Measurements from ENCODE around the gene ADARB2.
"Not testable (repeated sequence)": the region's sequence is repeated elsewhere in the genome, so short reads cannot be mapped to it uniquely, and the experiment has no call there.

ADARB2 gene

DNA sequence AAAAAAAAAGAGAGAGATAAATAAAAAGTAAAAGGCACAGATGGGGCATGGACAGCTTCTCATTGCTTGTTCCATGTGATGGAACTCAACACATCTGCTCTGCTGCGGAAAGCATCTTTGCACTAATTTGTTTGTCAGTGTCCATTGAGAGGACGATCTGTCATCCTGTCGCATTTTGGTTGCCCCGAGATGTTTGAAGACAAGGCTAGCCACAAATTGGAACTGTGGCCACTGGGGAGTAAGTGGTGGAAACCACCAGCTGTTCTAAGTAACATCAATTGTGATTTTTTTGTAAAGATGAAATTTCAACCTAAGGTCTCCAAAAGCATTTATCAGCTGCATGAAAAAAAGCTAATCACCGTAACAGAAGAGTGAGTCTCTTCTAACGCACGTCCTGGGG is 312.7 kb downstream of the ADARB2 start:
- DNase-seq (ENCODE audit: low read depth) = no peak

DNA sequence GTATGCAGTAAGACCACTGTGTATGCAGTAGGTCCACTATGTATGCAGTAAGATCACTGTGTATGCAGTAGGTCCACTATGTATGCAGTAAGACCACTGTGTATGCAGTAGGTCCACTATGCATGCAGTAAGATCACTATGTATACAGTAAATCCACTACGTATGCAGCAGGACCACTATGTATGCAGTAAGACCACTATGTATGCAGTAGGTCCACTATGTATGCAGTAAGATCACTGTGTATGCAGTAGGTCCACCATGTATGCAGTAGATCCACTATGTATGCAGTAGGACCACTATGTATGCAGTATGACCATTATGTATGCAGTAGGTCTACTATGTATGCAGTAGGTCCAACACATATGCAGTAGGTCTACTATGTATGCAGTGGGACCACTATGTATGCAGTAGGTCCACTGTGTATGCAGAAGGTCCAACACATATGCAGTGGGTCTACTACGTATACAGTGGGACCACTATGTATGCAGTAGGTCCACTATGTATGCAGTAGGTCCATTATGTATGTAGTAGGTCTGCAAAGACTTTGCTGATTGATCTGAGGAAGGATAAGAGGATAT is 313.6 kb downstream of the ADARB2 start:
- no peak for DNase-seq (ENCODE audit: low read depth)

DNA sequence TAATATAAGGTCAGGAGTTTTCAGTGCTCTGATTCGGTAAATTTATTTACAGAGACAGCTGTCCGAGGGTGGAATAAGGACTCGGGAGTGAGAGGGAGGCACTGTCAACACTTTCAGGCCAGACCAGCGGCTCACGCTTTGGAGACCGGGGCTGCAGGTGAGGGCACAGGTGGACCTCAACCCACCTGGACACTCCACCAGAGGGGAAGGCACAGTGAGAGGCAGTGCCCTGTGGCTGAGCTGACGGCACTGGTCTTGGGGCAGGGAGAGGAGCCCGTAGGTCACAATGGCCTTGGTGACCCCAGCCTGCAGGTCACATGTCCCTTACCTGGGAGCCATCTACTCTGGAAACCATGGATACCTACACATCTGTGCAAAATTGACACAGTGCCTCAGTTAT is 315.1 kb downstream of the ADARB2 start:
- no peak for DNase-seq (ENCODE audit: low read depth)

DNA sequence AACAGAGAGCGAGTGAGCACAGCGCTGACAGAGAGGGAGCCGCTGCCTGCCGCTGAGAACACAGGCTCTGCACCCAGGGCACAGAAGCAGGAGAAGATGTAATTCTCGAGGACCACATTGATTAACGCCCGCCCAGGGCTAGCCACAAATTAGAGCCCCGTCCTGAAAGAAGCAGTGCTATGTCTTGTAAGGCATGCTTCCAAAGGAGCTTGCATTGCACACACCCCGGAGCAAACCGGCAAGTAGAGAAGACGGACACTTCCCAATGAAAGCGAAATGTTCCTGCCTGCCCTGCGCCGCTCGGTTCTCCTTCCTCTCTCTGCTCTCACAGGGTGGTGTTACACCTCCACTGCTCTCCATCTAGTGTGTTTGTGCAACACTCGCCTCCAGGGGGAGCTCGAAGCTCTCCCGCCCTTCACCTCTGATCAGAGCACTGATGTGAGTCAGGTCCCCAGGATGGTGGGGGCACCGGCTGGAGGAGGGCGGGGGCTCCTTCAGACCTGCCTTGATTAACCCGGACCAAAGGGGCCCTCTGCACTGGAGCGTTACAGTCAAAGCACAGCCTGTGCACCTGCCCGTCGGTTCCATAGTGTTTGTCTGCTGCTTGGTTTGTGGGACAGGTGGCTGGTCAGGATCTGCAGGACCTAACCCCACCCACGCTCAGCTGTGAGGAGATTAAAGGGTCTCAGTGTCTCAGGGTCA is 316.5 kb downstream of the ADARB2 start:
- no peak for DNase-seq (ENCODE audit: low read depth)

DNA sequence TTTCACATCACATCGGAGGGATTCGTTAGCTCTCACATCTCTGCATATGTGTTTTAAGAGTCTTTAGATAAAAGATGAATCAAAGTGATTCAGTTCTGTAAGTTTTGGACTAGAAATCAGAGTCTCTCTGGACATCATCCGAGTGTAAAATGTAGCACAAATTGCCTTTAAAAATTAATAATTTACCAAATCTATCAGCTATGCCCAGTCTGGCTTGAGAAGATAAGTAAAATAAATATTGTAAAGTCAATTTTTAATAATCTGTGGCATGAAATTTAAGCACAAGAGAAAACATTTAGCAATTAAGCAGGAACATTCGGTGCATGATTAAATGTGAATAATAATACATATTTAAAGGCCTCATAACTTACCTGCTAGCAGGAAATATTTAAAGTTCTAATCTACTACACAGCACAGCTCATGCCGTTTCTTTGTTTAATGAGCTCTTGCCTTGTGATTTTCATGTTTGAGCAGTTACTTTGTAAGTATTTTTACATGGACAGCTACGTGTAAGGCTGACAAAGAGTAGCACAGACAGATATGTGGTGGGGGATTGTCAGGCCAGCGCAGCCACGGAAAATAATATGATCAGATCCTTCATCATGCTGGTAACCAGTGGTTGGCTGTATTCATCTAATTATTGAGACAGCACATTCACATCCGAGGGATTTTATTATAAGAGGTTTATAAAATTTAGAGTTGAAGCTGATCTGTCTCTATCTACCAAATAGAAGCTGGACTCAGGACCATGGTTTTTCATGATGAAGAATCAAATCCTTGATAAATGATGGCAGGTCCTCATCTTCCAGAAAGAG is 317.3 kb downstream of the ADARB2 start:
- DNase-seq (ENCODE audit: low read depth) = no peak

DNA sequence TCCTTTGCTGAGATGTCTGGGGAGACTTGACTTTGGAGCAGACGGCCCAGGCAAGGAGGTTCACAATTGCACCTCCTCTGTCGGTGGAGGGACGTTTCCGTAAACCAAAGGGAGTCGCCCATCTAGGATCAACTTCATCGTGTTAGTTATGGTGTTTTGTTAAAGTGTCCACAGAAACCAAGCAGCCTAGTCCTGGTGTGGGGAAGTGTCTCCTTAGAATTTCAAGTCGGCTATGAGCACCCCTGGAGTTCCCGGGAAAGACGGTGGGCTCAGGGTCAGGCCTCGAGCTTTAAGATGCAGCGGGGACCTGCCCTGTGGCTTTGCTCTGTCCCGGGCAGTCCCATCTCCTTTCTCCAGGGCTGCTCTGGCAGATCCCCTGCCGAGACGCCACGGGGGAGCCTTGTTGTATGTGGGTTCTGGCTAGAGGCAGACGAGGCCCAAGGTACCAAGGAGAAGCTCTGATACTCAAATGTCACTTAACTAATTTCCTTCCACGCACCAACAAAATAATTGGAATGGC is 319.2 kb downstream of the ADARB2 start:
- DNase-seq (ENCODE audit: low read depth) = no peak

DNA sequence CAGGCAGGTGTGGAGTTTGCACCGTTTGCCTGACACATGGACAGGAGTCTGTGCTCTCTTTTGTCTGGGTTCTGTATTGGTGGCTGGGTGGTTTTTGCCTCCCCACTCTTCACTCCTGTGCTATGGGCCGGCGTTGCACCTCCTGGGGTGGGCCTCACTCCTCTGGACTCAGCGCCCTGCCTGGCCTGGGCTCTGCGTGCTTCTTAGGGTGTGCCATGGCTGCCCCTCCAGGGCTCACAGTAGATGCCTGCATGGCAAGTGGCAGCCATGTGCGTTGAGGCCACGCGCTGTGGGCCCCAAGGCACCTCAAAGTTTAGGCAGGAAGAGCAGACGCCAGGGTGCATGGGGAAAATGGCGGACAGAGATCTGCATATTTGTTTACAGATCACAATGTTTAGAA is 319.8 kb downstream of the ADARB2 start:
- no peak for DNase-seq (ENCODE audit: low read depth)

DNA sequence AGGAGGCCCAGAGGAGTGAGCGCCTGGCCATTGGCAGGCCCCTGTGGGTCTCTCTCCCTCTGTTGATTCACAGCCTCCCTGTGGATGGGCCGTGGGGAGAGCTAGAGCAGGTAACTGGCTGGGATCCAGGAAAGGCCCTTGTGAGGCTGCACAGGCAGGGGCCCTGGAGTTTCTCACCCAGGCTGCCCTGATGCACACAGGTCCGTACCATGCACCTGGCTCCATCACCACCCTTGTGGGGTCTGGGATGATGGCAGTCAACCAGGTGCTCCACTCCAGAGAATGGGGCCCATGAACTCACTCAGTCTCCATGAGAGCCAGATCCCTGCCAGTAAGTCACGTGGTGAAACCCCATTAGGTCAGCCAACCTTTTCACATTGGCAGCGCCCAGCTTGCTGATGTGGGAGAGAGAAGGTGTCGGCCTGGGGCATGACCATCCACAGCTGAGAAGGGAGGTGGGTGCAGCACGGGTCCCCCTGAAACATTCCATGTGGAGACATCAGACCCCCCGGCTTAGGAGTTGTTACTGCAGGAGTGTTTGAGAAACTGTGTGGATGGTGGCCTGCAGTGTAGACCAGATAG is 320.8 kb downstream of the ADARB2 start:
- DNase-seq (ENCODE audit: low read depth) = no peak

DNA sequence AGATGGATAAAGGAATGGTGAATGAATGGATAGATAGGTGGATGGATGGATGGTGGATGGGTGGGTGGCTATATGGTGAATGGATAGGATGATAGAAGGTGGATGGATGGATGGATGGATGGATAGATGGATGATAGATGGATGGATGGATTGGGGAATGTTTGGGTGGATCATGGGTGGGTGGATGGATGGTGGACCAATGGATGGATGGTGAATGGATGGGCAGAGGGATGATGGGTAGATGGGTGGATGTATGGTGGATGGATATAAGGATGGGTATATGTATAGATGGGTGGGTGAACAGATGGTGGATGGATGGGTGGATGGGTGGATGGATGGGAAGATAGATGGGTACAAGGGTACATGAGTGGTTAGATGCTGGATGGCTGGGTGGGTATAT is 322.4 kb downstream of the ADARB2 start:
- DNase-seq (ENCODE audit: low read depth) = no peak

DNA sequence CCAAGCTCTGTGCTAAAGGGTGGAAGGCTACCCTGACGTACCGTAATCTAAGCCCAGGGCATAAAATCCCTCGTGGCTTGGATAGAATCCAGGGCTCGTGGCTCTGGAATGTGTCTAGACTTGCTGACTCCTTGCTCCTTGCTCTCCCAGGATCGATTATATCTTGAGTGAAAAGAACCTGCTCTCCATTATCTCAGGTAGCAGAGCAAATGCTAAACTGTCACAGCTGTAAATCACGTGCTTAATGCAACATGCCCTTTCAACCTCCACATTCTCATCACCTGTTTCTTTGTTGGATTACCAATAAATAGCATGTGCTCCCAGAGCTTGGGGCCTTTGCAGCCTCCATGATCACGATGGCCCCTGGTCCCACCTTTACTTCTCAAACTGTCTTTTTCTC is 323.0 kb downstream of the ADARB2 start:
- not testable (repeated sequence) for DNase-seq (ENCODE audit: low read depth)

DNA sequence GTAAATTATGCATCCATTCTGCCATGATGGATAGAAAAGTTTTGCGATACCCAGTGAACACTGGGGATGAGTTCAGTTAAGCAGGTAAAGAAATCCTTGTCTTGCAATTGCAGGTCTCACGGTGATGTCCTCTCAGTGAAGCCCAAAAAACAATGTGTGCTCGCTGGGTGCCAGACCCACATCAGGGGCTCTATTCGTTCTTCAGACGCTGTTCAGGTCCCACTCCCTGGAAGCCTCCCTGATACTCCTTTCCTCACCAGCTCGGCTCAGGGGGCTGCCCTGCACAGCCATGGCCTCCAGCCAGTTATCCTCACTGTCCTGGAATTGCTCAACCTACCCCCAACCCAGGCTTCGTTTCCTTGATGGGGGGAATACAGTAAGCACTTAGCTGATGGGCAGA is 323.5 kb downstream of the ADARB2 start:
- no peak for DNase-seq (ENCODE audit: low read depth)

DNA sequence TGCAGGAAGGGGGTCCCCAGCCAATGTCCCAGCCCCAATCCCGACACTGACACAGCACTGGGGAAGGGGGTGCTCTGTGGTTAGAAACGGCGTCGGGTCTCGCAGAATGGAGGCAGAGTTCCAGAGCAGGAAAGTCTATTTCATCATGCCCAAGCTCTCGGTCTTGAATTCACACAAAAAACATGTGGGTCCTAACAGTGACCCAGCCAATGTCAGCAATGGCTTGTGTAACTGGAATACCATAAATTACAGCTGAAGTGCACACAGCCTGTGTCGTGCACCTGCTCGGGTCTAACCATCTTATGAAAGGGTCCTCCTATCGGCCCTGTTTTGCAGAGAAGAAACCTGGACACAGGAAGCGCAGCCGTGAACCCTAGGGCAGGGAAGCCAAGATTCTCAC is 324.1 kb downstream of the ADARB2 start:
- DNase-seq (ENCODE audit: low read depth) = no peak

DNA sequence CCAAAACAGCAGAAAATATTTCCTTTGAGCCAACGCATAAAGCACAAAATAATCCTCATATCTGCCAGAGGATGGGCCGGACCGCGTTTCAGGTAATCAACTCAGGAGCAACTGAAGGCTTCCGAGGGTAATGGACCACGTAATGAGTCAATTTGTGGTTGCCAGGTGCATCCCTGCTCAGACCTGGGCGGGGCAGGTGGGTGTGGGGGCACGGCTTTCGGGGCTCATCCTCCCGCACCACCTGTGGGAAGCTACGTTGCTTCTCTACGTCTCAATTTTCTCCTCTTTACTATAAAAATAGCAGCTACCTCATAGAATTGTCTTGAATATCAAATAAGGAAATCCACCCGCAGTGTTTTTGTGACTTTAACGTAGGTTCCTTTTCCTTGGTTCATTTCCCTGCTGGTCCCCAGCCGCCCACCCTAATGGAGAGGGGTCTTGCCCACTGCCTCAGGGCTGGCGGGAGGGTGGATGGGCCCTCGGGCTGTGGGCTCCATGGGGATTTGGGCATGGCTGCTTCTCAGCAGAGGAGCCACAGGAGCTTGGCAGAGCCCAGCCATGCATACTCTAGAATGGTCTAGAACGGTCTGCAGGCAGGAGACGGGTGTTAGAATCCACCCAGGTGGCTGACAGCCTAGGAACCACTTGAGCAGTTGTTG is 324.7 kb downstream of the ADARB2 start:
- no peak for DNase-seq (ENCODE audit: low read depth)

DNA sequence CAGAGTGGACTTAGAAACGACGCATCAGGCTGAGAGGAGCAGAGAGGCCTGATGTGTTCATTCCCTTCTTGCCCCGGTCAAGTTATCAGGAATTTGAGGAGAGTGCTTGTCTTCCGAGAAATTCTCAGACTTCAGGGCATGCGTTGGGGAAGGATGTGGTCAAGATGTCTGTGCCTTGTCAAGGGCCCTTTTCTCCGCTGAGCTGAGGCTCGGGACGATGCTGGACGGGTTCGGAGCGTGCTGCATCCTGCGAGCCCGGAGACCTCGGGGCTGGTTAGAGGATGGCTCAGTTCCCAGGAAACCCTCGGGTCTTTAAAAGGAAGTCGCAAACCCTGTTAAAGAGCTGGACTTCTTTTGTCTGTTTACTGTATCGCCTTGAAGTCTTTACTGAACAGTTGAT is 325.4 kb downstream of the ADARB2 start:
- DNase-seq (ENCODE audit: low read depth) = no peak

DNA sequence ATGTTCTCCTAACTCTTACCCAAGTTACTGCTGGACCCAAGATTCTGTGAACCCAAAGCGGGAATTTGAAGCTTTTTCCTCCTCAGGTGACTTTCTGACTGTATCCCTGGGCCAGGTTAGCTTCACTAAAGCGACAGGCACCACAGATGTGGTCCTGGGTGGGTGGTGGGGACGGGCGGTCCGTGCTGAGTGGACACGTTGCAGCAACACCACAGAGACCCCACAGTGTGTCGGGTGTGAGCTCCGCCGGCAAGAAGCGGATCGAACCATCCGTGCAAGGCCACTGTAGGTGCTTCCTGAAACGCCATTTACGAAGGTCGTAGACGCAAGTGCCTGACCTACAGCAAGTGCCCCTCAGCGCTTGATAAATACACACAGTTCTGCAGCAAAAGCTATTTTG is 325.9 kb downstream of the ADARB2 start:
- DNase-seq (ENCODE audit: low read depth) = no peak

DNA sequence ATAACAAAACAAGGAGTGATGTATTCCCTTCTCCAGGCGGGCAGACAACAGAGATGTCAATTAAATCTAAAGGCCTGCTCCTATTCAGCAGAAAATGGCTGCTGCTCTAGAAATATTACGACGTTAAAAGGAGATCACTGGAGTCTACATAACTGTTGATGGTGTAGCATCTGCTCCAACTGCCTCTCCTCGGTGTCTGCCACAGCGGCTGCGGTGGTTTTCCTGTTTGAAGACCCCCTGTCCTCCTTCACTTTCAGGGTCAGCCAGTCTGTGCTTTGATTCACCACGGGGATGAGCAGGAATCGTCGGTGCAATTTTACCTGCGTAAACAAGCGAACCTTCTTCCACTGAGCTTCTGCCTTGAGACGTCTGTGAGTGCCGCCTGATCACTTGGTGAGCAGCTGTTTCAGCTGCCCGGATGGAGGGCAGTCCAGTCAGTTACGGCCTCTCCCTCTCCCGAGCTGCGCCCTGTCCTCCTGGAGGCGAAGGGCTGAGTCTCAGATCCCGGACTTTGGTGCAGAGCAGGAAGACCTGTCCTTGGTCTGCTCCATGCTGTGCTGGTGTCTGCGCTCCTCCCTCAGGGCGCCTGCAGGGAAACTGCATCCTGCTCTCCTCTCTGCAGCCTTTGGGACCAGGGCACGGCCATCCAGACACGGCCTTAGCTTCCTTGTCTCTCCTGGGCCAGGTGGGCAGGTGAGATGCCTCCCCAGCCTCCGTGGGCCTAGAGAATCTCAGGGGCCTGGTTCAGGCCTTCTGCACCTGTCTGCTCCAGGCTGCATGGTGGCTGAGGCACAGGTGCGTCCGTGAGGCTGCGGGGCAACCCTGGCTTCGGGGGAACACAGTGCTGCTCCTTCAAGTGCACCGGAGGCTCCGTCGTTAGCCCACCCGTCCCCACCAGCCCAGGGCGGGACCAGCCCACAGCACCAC is 326.6 kb downstream of the ADARB2 start:
- DNase-seq (ENCODE audit: low read depth) = no peak

DNA sequence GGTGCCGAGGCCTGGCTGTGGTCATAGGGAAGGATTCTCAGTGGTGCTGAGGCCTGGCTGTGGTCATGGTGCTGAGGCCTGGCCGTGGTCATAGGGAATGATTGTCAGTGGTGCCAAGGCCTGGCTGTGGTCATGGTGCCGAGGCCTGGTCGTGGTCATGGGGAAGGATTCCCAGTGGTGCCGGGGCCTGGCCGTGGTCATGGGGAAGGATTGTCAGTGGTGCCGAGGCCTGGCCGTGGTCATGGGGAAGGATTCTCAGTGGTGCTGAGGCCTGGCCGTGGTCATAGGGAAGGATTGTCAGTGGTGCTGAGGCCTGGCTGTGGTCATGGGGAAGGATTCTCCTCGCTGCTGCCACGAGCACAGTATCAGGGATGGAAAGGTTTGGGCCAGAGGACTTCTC is 327.3 kb downstream of the ADARB2 start:
- DNase-seq (ENCODE audit: low read depth) = no peak

DNA sequence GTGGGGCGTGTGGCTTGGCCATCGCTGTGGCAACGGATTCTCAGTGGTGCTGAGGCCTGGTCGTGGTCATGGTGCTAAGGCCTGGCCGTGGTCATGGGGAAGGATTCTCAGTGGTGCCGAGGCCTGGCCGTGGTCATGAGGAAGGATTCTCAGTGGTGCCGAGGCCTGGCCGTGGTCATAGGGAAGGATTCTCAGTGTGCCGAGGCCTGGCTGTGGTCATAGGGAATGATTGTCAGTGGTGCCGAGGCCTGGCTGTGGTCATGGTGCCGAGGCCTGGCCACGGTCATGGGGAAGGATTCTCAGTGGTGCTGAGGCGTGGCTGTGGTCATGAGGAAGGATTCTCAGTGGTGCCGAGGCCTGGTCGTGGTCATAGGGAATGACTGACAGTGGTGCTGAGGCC is 327.9 kb downstream of the ADARB2 start:
- DNase-seq (ENCODE audit: low read depth) = no peak

DNA sequence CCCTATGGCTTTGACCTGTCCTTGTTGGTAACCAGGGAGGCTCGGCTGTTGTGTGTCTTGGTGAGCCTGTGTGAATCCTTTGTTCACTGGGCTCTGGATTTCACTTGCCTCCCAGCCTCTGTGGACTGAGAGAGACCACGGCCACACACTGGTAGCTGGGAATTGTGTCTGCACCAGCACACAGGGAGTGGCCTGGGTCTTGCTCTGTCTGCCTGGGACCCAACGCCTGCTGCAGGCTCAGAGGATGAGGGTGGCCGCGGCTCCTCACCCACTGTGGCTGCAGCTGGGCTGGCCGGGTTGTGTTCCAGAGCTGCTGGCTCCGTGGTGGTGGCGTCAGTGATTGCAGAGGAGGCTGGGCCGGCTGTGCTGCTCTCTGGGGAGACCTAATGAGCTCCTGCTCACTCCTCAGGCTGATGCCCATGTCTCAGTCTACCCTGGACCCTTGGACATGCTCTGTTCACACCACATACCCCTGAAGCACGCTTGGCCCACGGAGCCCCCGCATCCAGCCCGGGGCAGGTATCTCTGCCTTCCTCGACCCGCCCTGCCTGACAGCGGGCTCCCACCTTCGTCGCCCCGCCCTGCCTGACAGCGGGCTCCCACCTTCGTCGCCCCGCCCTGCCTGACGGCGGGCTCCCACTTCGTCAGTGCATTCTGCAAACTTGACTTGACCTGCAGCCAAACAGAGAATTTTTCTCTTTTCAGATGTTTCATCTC is 328.5 kb downstream of the ADARB2 start:
- no peak for DNase-seq (ENCODE audit: low read depth)

Data from fibroblast of gingiva (primary cell).